T47D (cell line): ENCODE results near the gene PIGO.

Experiments
- DNase-seq, 2 experiments: peaks; one replicate each; pipeline versions ENCODE4 v3.0.0 to v3.0.0-alpha.2; 2011 to 2012; ENCODE audit warnings: low read depth in 1 of 2, low spot score in 1 of 2
- JUND ChIP-seq: IDR thresholded peaks from 2 replicates; pipeline ENCODE4 v1.6.1; 2012; ENCODE audit warnings: low read depth
- in situ Hi-C: cut with HindIII; loops from 2 replicates; pipeline ENCODE4 v1.10.0; 2016; ENCODE audit warnings: low sequenced_read_pairs, low pct_unique_long_range_greater_than_20kb

PIGO gene

DNA sequence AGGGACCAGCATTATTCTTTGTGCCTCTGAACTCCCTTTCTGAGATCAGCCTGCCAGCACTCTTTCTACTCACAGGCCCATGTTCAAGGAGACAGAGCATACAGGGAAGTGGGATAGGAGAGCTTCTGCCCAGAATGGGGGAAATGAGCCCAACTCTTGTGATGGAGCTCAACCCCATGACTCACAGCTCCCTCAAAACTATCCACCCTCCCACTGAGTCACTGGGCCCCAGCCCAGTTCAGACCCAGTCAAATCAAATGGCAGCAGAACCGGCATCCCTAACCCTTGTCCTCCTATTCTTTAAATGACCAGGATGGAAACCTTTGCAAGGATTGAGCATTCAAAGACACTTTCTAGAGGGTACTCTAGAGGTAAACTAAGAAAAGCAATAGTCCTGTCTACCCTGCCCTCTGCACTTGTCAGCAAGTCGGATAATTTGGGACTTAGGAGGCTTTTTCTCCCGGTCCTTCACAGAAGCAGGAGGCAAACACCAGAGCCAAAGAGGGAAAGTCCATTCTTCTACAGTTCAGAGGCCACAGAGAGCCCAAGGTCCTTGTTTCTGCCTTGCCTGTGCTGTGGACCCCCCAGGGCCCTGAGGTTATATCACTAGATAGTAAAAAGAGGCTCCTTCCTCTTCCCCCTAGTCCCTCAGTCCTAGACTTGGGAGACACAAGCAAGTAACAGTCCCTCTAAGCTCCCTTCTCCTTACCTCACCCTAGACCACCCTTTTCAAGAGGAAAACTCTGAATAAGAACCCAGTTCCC, 16.0 kb upstream of the PIGO start:
- no peak for DNase-seq
- in situ Hi-C loops = no loop called here
- TF ChIP-seq JUND = no peak

DNA sequence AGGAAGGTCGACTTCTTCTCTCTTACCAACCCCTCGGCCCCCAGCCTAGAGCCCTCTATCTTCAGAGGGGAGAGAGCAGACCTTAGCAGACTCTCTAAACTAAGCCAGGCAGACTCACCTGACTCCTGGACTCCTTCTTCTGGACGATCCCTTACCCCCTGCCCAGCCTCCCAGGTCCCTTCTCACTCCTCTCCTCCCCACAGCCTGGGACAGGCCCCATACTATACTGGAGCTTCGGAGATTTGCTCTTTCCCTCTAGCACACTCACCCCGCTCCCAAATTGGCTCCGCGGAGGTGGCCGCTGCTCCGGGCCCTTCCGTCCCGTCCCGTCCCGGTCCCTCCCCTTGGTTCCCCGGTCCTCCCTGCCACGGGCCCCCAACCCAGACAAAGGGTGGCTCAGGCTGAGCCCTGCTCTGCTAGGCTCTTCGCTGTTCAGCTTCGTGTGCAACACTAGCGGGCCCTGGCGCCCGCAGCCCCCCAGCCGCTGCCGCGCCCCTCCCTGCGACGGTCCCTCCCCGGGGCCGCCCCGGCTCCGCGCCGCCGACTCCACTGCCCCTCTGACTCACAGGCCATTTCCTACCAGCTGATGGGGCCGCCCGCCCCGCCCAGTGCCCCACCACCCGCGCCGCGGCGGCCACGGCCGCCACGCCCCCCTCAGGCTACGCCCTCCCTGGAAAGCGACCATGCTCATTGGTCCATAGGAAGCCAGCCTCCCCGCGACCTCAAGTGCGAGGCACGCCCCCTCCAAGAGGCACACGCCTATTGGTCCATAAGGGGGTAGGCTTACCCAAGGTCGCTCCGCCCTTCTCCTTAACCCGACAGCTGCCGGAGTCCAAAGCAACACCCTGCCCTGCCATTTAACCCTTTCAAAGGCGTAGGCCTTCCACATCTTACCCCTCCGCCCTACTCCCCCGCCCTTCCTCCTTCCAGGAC, 14.9 kb upstream of the PIGO start:
- TF ChIP-seq JUND = no peak
- in situ Hi-C loops = no loop called here

DNA sequence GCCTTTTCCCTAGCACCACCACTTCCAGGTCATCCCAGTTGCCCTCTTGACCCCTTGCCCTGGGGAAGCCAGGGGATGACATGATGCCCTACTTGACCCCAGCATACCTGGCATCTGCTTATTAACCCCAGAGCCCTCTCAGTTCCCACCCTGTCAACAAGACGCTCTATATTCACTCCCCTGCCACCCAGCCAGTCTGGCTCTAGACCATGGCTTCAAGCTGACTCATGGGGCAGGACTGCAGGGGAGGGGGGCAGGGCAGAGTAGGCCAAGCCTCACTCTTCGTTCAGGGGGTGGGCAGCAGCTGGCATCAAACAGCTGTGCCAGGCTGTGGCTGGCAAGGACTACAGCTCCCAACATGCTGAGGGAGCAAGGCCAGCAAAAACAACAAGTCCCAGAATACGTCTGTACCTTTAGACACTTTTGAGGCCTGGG, 14.0 kb upstream of the PIGO start:
- DNase-seq = no peak
- in situ Hi-C loops = no loop called here
- TF ChIP-seq JUND = no peak

More for the DNA sequence above, 14.9 kb upstream of the PIGO start:
- DNase-seq = peak; percentile 92 to 98

DNA sequence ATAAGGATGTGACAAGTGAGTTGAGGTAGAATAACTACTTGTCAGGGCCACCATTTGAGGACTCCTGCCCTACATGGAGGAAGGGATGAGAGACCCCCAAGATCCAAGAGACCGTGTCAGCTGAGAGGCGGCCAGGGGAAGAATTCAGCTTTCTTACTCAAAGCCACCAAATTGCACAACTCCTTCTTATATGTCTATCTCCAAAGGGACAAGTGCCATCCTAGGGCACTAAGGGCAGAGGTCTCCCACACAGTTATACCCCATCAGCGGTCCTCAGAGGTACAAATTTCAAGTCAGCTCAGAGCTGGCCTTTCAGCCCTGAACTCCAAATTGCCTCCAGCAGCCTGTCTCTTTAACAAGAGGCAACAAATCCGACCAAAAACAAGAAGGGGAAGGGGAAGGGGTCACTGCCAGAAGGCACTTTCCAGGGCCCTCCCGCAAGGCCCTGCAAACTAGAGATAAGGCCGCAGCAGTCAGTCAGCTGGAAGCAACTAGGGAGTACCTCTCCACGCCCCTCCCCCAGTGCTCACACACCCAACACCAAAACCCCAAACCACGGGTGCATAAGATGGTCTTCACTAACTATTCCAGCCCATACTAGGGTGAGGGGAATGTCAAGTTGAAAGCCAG, 12.7 kb upstream of the PIGO start:
- no peak for TF ChIP-seq JUND
- DNase-seq = no peak
- in situ Hi-C loops = no loop called here

DNA sequence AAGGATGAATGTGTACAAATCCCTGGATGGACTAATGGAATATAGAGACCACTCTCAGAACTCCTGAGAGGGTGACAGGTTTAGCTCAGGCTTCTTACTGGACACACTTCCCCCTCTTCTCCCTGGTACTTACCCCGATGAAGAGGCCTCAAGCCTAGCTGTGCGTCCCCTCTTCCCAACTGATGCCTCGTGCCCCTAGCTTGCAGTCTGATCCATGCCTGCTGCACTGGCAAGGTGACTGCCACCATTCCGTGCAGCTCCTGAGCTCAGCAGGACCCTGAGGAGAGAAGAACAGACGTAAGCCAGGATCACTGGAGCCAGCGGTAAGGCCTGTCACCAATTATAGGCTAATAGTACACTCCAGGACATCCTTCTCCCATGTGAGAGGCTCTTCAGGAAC, 12.1 kb upstream of the PIGO start:
- no peak for DNase-seq
- in situ Hi-C loops = no loop called here
- no peak for TF ChIP-seq JUND

DNA sequence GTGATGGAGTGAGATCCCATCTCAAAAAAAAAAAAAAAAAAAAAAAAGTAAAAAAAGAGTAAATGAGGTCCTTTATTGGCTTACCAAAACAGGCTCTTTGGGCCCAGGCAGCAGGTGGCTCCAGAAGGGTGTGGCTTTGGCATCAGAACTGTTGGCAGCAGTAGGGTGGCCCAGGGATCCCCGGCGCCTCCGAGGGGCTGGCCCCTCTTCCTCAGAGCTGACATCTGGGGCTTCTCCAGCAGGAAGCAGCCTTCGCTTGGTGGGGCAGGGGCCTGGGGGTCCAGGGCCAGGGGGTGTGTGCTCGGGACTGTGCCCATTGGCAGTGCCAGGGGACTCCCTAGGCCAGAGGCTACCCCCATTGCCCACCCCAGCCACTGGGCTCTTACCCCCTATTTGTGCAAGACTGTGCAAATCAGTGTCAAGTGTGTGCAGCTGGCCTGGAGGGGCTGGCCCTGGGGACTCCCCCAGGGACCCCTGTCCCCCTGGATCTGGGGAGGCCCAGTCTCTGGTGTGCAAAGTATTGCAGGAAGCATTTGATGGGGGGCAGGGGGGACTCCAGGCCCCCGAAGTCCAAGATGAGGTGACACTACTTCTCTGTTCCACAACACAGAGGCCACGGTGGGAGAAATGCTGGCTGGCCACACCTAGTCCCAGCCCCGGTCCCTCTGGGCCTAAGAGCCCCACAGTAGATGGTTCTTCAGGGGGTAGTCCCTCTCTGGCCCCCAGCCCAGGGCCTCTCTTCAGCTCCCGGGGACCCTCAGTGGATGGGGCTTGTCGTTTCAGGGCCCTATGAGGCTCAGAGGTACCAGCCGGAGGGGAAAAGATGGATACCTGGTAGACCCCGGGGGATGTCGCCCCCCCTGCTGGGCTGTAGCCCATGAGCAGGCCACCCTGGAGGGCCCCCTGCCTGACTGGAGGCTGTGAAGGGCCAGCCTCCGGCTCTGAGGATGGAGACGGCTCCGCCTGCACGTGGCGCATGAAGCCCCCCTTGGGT, 11.2 kb upstream of the PIGO start:
- in situ Hi-C loops = no loop called here
- no peak for DNase-seq
- no peak for TF ChIP-seq JUND

DNA sequence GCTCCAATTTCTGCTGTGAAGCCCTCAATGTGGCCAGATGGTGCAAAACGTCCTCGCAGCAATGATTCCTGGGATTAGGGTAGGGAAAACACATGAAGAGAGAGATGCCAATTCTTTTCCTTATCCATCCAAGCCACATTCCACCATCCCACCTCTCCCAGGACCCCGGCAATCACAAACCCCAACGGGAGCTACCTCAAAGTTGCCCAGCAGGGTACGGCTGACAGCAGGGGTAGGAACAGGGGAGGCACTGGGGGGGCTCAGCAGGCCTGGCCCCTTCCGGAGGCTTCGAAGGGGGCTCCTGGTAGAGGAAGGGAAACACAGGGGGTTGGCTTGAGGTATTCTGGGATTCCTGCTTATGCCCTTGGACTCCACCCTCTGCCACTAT, 9.9 kb upstream of the PIGO start:
- TF ChIP-seq JUND = no peak
- in situ Hi-C loops = no loop called here
- DNase-seq = no peak

DNA sequence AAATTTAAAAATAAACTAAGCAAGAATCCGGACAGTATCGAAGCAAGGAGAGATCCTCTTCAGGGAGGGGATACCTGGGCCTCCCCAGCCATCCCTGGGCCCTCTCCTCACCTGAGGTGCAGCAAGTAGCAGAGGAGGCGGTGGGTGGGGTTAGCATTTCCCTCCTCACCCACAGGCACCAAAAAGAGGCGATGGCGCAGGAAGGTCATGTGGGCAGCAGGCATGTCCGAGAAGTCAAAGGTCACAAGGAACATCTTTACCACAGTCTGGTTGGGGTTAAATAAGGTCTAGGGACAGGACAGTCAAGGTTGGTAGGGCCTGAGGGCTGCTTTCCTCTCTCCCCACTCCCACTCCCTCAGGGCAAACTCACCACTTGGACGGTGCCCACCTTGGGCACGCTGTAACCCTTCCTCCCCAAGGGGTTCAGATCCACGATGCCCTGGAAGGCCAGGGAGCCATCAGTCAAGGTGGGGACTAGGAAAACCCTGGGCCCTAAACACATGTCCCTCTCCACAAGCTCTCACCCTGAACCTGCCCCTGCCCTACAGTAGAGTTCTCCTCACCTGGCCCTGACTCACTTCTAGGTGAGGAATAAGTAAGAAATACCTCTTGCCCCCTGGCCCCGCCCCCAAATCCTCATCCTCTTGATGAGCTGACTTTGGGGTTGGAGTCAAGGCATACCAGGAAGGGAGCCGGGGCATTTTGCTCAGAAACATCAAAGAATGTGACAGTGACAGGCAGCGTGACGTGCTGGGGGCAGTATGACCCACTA, 9.4 kb upstream of the PIGO start:
- in situ Hi-C loops = no loop called here
- no peak for DNase-seq
- no peak for TF ChIP-seq JUND

DNA sequence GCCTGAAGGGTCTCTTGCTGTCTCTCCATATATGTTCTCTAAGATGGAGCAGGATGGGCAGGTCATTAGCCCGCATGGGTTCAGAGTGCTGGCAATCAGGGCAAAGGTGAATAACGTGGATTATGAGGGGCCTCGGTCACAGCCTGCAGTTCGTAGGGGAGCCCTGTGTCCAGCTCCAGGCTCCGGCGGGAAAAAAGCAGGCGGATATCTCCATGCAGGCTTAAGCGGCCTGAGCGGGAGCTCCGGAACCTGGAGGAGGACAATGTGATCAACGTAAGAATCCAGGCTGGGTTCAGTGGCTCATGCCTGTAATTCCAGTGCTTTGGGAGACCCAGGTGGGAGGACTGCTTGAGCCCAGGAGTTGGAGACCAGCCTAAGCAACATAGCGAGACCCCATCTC, 8.7 kb upstream of the PIGO start:
- no peak for TF ChIP-seq JUND
- DNase-seq = no peak
- in situ Hi-C loops = no loop called here

DNA sequence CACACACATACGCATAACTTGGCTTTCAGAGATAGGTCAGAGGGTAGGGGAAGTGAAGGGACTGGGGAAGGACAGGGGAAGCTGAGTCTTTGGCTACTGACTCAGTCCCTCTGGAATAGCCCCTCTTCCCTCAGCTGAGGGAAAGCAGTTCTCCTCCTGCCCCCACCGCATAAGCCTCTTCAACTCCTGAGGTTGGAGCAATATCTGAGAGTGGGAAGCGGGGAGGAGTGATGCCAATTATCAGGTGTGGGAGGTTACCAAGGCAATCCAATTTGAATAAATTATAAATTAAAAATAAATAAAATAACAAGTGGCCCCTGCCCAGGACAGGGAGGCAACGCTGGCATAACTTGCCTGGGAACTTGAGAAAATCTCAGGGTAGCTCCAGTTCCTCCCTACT, 8.2 kb upstream of the PIGO start:
- DNase-seq = no peak
- TF ChIP-seq JUND = no peak
- in situ Hi-C loops = no loop called here

DNA sequence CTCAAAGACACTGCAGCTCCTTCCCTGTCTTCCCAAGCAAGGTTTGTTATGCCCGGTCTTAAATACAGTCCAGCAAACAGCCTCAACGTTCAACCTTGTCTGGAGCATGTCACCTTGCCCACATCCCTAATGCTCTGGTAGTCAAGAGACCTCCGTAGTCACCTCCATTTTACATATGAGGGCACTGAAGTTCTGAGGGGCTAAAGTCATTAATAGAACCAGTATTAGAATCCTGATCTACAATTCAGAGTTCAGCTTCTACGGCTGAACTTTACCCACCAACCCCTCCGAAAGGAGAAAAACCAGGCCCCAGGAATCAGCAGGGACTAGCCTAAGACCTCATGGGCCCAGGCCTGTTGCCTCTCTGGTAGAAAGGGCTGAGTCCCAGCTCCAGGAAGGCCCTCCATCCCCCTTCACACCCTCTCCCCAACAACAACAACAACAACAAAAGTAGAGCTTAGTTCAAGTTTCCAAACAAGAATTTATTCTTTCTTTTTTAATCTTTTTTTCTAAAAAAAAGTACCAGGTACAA, 7.3 kb upstream of the PIGO start:
- DNase-seq = no peak
- TF ChIP-seq JUND = no peak
- in situ Hi-C loops = no loop called here
